ENCODE data around the gene KRT34.
A peak's percentile ranks its signal among the peaks of the same experiment; 100 is the strongest.

The KRT34 gene

GRCh38 chr17:41340934-41341861, 40.9 kb downstream of the KRT34 start:
- Histone ChIP-seq H3K4me2 (ENCODE audit: low read length) (no peak overlapping the region), H3K79me2 (ENCODE audit: control insufficient read depth, low read length) (no peaks in the 10 kb centered on the region), H3K36me3 (ENCODE audit: control insufficient read depth, low read length) (no peaks in the 10 kb centered on the region), H3F3A (ENCODE audit: control insufficient read depth, insufficient read depth) (no peaks in the 10 kb centered on the region), H3K4me1 (ENCODE audit: control insufficient read depth, low read length) (peaks cover 15% of the 10 kb centered on the region), H3K9me2 (replicated peaks; ENCODE audit: control insufficient read depth, low read length) (no peaks in the 10 kb centered on the region), H4K20me1 (ENCODE audit: control insufficient read depth, insufficient read depth, low read depth, low read length) (no peaks in the 10 kb centered on the region), H3K9me3 (ENCODE audit: control insufficient read depth, insufficient read depth, low read length) (0 out of 2 replicates have a peak, but pooled peaks cover 3% of the 10 kb centered on the region), H3K4me3 (ENCODE audit: low read length) (no peak overlapping the region), H3K27ac (ENCODE audit: low read depth, low read length) (no peak overlapping the region), H3K27me3 (ENCODE audit: control insufficient read depth, low read length) (no peaks in the 10 kb centered on the region)
- TF ChIP-seq EZH2phosphoT487 (IDR thresholded peaks at IDR 0.05; ENCODE audit: borderline replicate concordance, low read length) (no peak), CTCF (IDR thresholded peaks at IDR 0.05; ENCODE audit: low read depth, low read length, poor library complexity, severe bottlenecking) (no peak)

- H3K4me3 ChIP-seq (ENCODE audit: low read length) = no peak overlapping the region
- no peaks in the 10 kb centered on the region for H3K36me3 ChIP-seq (ENCODE audit: control insufficient read depth, low read length)
- H3K9me3 ChIP-seq (ENCODE audit: control insufficient read depth, insufficient read depth, low read length) = 0 out of 2 replicates have a peak, but pooled peaks cover 3% of the 10 kb centered on the region
- H3K4me1 ChIP-seq (ENCODE audit: control insufficient read depth, low read length) = peaks cover 15% of the 10 kb centered on the region
- H4K20me1 ChIP-seq (ENCODE audit: control insufficient read depth, insufficient read depth, low read depth, low read length) = no peaks in the 10 kb centered on the region
- no peaks in the 10 kb centered on the region for H3K27me3 ChIP-seq (ENCODE audit: control insufficient read depth, low read length)
- TF ChIP-seq CTCF (IDR thresholded peaks at IDR 0.05; ENCODE audit: low read depth, low read length, poor library complexity, severe bottlenecking) (no peak), EZH2phosphoT487 (IDR thresholded peaks at IDR 0.05; ENCODE audit: borderline replicate concordance, low read length) (no peak)
- H3K4me2 ChIP-seq (ENCODE audit: low read length) = peak overlapping the region; percentile 18; the same call in 1 of the 2 replicates
- H3K79me2 ChIP-seq (ENCODE audit: control insufficient read depth, low read length) = no peaks in the 10 kb centered on the region
- H3K9me2 ChIP-seq (replicated peaks; ENCODE audit: control insufficient read depth, low read length) = no peaks in the 10 kb centered on the region
- H3K27ac ChIP-seq (ENCODE audit: low read depth, low read length) = no peak overlapping the region
- H3F3A ChIP-seq (ENCODE audit: control insufficient read depth, insufficient read depth) = no peaks in the 10 kb centered on the region
Observed at GRCh38 chr17:41340494-41340893, 41.6 kb downstream of the KRT34 start.

DNA sequence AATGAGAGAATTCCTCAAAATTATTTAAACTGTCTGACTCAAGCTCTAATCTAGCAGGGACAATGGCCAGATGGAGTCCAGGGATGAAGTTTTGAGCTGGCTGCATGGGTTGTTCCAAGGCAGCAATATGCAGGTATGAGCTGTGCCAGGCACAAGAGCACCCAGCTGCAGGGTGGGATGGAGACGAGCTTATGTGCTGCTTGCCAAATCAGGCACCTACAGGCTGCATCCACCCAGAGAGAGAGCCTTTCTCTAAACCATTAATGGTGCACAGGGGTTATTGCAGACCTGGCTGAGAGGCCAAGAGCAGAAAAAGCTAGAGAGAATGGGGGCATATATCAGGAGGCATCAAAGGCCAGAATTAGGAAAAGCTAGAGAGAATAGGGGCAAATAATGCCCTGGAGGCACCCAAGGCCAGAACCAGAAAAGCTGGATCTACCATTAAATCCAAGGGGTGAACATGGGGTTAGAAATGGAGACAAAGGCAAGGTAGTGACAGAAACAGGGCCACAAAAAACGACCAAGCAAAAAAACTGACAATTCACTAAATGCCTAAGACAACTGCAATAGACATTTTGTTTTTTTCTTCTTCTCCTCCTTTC, 42.4 kb downstream of the KRT34 start:
- Histone ChIP-seq H3K4me3 (ENCODE audit: low read length) (no peak overlapping the region), H3K79me2 (ENCODE audit: control insufficient read depth, low read length) (no peaks in the 10 kb centered on the region), H3K27ac (ENCODE audit: low read depth, low read length) (no peak overlapping the region), H3K4me2 (ENCODE audit: low read length) (peak overlapping the region; percentile 18; the same call in 1 of the 2 replicates), H3K27me3 (ENCODE audit: control insufficient read depth, low read length) (no peaks in the 10 kb centered on the region), H3K36me3 (ENCODE audit: control insufficient read depth, low read length) (no peaks in the 10 kb centered on the region), H3K4me1 (ENCODE audit: control insufficient read depth, low read length) (peaks cover 16% of the 10 kb centered on the region), H3K9me2 (replicated peaks; ENCODE audit: control insufficient read depth, low read length) (no peaks in the 10 kb centered on the region), H3K9me3 (ENCODE audit: control insufficient read depth, insufficient read depth, low read length) (0 out of 2 replicates have a peak, but pooled peaks cover 3% of the 10 kb centered on the region), H3F3A (ENCODE audit: control insufficient read depth, insufficient read depth) (no peaks in the 10 kb centered on the region), H4K20me1 (ENCODE audit: control insufficient read depth, insufficient read depth, low read depth, low read length) (no peaks in the 10 kb centered on the region)
- TF ChIP-seq EZH2phosphoT487 (IDR thresholded peaks at IDR 0.05; ENCODE audit: borderline replicate concordance, low read length) (no peak), CTCF (IDR thresholded peaks at IDR 0.05; ENCODE audit: low read depth, low read length, poor library complexity, severe bottlenecking) (no peak)
